B cell (primary cell): ENCODE measurements around the gene GRPEL2. TPM values are rescaled to one million over a fixed set of nuclear protein-coding genes. Genes with fewer than 3 reads are reported as not detected.

ENCODE experiments used
- ATAC-seq: fragments of 200-7000 bp; cut with Tn5 transposase; one replicate; pipeline ENCODE4 v1.10.0; 2021; ENCODE audit warnings: low read depth, mild to moderate bottlenecking, moderate number of reproducible peaks, moderate library complexity
- CTCF ChIA-PET: fragments of 350-600 bp; sonication (Branson Sonifier 250); formaldehyde crosslinking; loops from one replicate; lab custom pipeline; 2021; ENCODE audit warnings: antibody characterized with exemption, inconsistent platforms; lab: Charles Lee
- POLR2A ChIA-PET: fragments of 350-600 bp; sonication (Branson Sonifier 250); formaldehyde crosslinking; loops from one replicate; lab custom pipeline; 2021; ENCODE audit warnings: antibody characterized with exemption; lab: Charles Lee
- DNase-seq: peaks from one replicate; pipeline ENCODE4 v3.0.0; 2013
- H2AFZ ChIP-seq: 2 replicates; pipeline ENCODE4 v1.6.1; 2012; ENCODE audit warnings: mild to moderate bottlenecking, low read depth, low read length; ENCODE audit not compliant: insufficient read depth, poor library complexity, severe bottlenecking
- H3K27ac ChIP-seq, 2 donors: 1 replicate in 1 of 2; 2 replicates in 1 of 2; pipeline ENCODE4 v1.5.1; 2012 to 2013; ENCODE audit warnings: low read length in 2 of 2, mild to moderate bottlenecking in 2 of 2, moderate library complexity in 1 of 2
- H3K27me3 ChIP-seq, 4 experiments: fragments of 200-600 bp in 1 of 4; sonication (generic) in 1 of 4; replicated peaks in 1 of 4; 1 replicate in 2 of 4; 2 replicates in 2 of 4; pipeline versions ENCODE4 v1.6.1 to v1.7.0; 2013 to 2016; ENCODE audit warnings: low read length in 3 of 4, mild to moderate bottlenecking in 2 of 4, mixed read lengths in 1 of 4, moderate library complexity in 1 of 4; ENCODE audit not compliant: insufficient read depth in 4 of 4, control insufficient read depth in 3 of 4; ENCODE audit errors: control extremely low read depth in 1 of 4
- H3K36me3 ChIP-seq, 2 experiments: replicated peaks in 1 of 2; 1 replicate in 1 of 2; 2 replicates in 1 of 2; pipeline versions ENCODE4 v1.6.1 to v1.7.1; 2013; ENCODE audit warnings: low read length in 1 of 2; ENCODE audit not compliant: insufficient read depth in 2 of 2, control insufficient read depth in 1 of 2; ENCODE audit errors: control extremely low read depth in 1 of 2, extremely low read depth in 1 of 2
- H3K4me1 ChIP-seq, 2 donors: fragments of 200-600 bp in 1 of 2; sonication (generic) in 1 of 2; 1 replicate in 1 of 2; 2 replicates in 1 of 2; pipeline versions ENCODE4 v1.5.1 to v1.6.1; 2013 to 2017; ENCODE audit warnings: low read length in 2 of 2; ENCODE audit not compliant: control insufficient read depth in 2 of 2, insufficient read depth in 2 of 2
- H3K4me2 ChIP-seq: replicated peaks from 2 replicates; pipeline ENCODE3; 2012; ENCODE audit warnings: mild to moderate bottlenecking, low read depth, low read length; ENCODE audit not compliant: poor library complexity, severe bottlenecking
- H3K4me3 ChIP-seq, 5 experiments: fragments of 200-600 bp in 1 of 5; sonication (generic) in 1 of 5; 1 replicate in 3 of 5; 2 replicates in 2 of 5; pipeline versions ENCODE4 v1.5.1 to v1.7.0; 2011 to 2016; ENCODE audit warnings: low read length in 4 of 5, mild to moderate bottlenecking in 4 of 5, low read depth in 2 of 5, control low read depth in 1 of 5, moderate library complexity in 1 of 5; ENCODE audit not compliant: insufficient read depth in 1 of 5; ENCODE audit errors: control extremely low read depth in 1 of 5, extremely low read depth in 1 of 5
- H3K79me2 ChIP-seq: fragments of 200-600 bp; sonication (generic); one replicate; pipeline ENCODE4 v1.6.0; 2016; ENCODE audit warnings: low read length; ENCODE audit not compliant: control insufficient read depth, insufficient read depth
- H3K9ac ChIP-seq: fragments of 200-600 bp; sonication (generic); 2 replicates; pipeline ENCODE4 v1.6.1; 2017; ENCODE audit warnings: mild to moderate bottlenecking, low read length, moderate library complexity
- H3K9me3 ChIP-seq, 3 donors: one replicate each; pipeline versions ENCODE4 v1.6.1 to v1.7.1; 2013; ENCODE audit warnings: low read length in 2 of 3; ENCODE audit not compliant: control insufficient read depth in 2 of 3, insufficient read depth in 1 of 3; ENCODE audit errors: control extremely low read depth in 1 of 3
- H4K20me1 ChIP-seq: 2 replicates; pipeline ENCODE4 v1.6.0; 2012; ENCODE audit warnings: mild to moderate bottlenecking, low read length; ENCODE audit not compliant: insufficient read depth, control insufficient read depth, poor library complexity, severe bottlenecking
- H3K27ac Mint-ChIP-seq: one replicate; pipeline ENCODE4 v1.8.0; 2021; ENCODE audit warnings: mixed read lengths
- H3K27me3 Mint-ChIP-seq: one replicate; pipeline ENCODE4 v1.8.0; 2021; ENCODE audit warnings: mixed read lengths
- H3K4me1 Mint-ChIP-seq: one replicate; pipeline ENCODE4 v1.8.0; 2021; ENCODE audit warnings: mixed read lengths
- H3K4me3 Mint-ChIP-seq: one replicate; pipeline ENCODE4 v1.8.0; 2021; ENCODE audit warnings: mixed read lengths
- H3K9me3 Mint-ChIP-seq: one replicate; pipeline ENCODE4 v1.8.0; 2022; ENCODE audit warnings: mixed read lengths; ENCODE audit not compliant: insufficient read depth
- EZH2 ChIP-seq: IDR thresholded peaks from 2 replicates; pipeline ENCODE4 v1.6.1; 2012; ENCODE audit warnings: borderline replicate concordance, low read depth, mild to moderate bottlenecking, moderate library complexity, low read length; ENCODE audit not compliant: insufficient read depth, poor library complexity, severe bottlenecking
- WGBS: methylation state at CpG from one replicate; pipeline ENCODE4 v1.1.5; 2013; ENCODE audit warnings: missing lambda C conversion rate; ENCODE audit not compliant: insufficient coverage; 5-methylcytosine and 5-hydroxymethylcytosine counted together
- intact Hi-C: fragments of 100-400 bp; cut with micrococcal nuclease; formaldehyde crosslinking; loops from one replicate; pipeline ENCODE4 v1.10.0; 2022
- polyA plus RNA-seq: library from polyadenylated mRNA; depleted of rRNA; stranded (reverse); fragments of >200 nt; gene quantifications from 2 replicates; pipeline ENCODE4 v1.2.3, GENCODE V29; 2012
- total RNA-seq, 2 donors: library from RNA; stranded (reverse); fragments of 120-200 nt in 1 of 2; gene quantifications; 1 replicate in 1 of 2; 2 replicates in 1 of 2; pipeline versions ENCODE4 v1.2.3 to v1.2.4, GENCODE V29; 2013 to 2022
- TF ChIP-seq, protein P1 (sequence below): fragments of 200-600 bp; IDR thresholded peaks from one replicate; pipeline ENCODE4 v1.8.0; 2022; ENCODE audit warnings: antibody characterized with exemption, mild to moderate bottlenecking

The GRPEL2 gene
- total and polyA plus RNA-seq, 2 donors (not counting 1 experiment from before 2014, with no cell fraction given) = 1.1 to 12.1 TPM

- H3K4me3 ChIP-seq = no peak overlapping the region
- ATAC-seq (no peak), DNase-seq (no peak)
- H4K20me1 ChIP-seq = no peaks in the 10 kb centered on the region
- ChIA-PET POLR2A (interaction anchor here (0.5 kb wide), 1 partner anchor 153 kb away, joined by 5 read pairs; no protein-coding TSS in a partner anchor), CTCF (interaction anchor here (0.6 to 1.3 kb wide), 2 partner anchors 18 to 1353 kb away, joined by 3 to 6 read pairs; no protein-coding TSS in a partner anchor)
- 94% methylated on average over 5 of the region's 7 CpGs for WGBS
- no peaks in the 10 kb centered on the region for H3K9me3 ChIP-seq
- no peaks in the 10 kb centered on the region for H3K36me3 ChIP-seq
- Mint-ChIP-seq H3K9me3 (no peaks in the 10 kb centered on the region), H3K4me3 (no peak overlapping the region), H3K27me3 (peaks cover 8% of the 10 kb centered on the region), H3K4me1 (no peaks in the 10 kb centered on the region), H3K27ac (no peak overlapping the region)
- H3K79me2 ChIP-seq = no peaks in the 10 kb centered on the region
- no peak overlapping the region for H3K27ac ChIP-seq
- no peaks in the 10 kb centered on the region for H3K4me1 ChIP-seq
- H3K27me3 ChIP-seq = no peaks in the 10 kb centered on the region
- TF ChIP-seq, protein P1, sequence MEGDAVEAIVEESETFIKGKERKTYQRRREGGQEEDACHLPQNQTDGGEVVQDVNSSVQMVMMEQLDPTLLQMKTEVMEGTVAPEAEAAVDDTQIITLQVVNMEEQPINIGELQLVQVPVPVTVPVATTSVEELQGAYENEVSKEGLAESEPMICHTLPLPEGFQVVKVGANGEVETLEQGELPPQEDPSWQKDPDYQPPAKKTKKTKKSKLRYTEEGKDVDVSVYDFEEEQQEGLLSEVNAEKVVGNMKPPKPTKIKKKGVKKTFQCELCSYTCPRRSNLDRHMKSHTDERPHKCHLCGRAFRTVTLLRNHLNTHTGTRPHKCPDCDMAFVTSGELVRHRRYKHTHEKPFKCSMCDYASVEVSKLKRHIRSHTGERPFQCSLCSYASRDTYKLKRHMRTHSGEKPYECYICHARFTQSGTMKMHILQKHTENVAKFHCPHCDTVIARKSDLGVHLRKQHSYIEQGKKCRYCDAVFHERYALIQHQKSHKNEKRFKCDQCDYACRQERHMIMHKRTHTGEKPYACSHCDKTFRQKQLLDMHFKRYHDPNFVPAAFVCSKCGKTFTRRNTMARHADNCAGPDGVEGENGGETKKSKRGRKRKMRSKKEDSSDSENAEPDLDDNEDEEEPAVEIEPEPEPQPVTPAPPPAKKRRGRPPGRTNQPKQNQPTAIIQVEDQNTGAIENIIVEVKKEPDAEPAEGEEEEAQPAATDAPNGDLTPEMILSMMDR = no peak
- no peak for TF ChIP-seq EZH2
- H3K9ac ChIP-seq = no peak overlapping the region
- intact Hi-C loops = no loop called here
- H2AFZ ChIP-seq = no peak overlapping the region
- no peak overlapping the region for H3K4me2 ChIP-seq
Measured at GRCh38 chr5:149388498-149389190, 43.3 kb downstream of the GRPEL2 start.
